Psoas muscle (tissue), 8 donors: Measurements from ENCODE around the gene PLCXD1. TPM values are rescaled to one million over a fixed set of nuclear protein-coding genes. Genes with fewer than 3 reads are reported as not detected.

Source experiments
- ATAC-seq, 4 donors: fragments of 200-7000 bp; cut with Tn5 transposase; one replicate each; pipeline ENCODE4 v1.9.1; 2020; ENCODE audit warnings: moderate library complexity in 3 of 4, mild to moderate bottlenecking in 2 of 4
- DNase-seq, 2 donors: peaks; one replicate each; pipeline ENCODE4 v3.0.0-alpha.2; 2020
- H3K27ac ChIP-seq: fragments of 200-600 bp; one replicate; pipeline ENCODE4 v1.8.0; 2022
- H3K27me3 ChIP-seq, 3 donors: fragments of 200-600 bp in 1 of 3; one replicate each; pipeline versions ENCODE4 v1.6.1 to v1.8.0; 2013 to 2022; ENCODE audit warnings: low read length in 2 of 3, mild to moderate bottlenecking in 2 of 3, moderate library complexity in 1 of 3; ENCODE audit not compliant: insufficient read depth in 3 of 3
- H3K36me3 ChIP-seq, 2 donors: fragments of 200-600 bp in 1 of 2; one replicate each; pipeline versions ENCODE4 v1.6.1 to v1.8.0; 2013 to 2022; ENCODE audit warnings: low read depth in 1 of 2, mild to moderate bottlenecking in 1 of 2, moderate library complexity in 1 of 2; ENCODE audit not compliant: insufficient read depth in 1 of 2
- H3K4me1 ChIP-seq: fragments of 200-600 bp; one replicate; pipeline ENCODE4 v1.8.0; 2022
- H3K4me3 ChIP-seq: fragments of 200-600 bp; one replicate; pipeline ENCODE4 v1.8.0; 2022; ENCODE audit warnings: mild to moderate bottlenecking
- H3K9me3 ChIP-seq: fragments of 200-600 bp; one replicate; pipeline ENCODE4 v1.8.0; 2022
- WGBS, 3 donors: extraction: QIAGEN DNeasy Blood & Tissue Kit; methylation state at CpG; one replicate each; pipeline versions ENCODE4 v1.1.6 to v1.1.7; 2013; 5-methylcytosine and 5-hydroxymethylcytosine counted together
- intact Hi-C, 2 donors: fragments of 100-400 bp; cut with DNase I; formaldehyde crosslinking; loops; one replicate each; pipeline versions ENCODE4 v1.11.0 to v1.14.2; 2022
- polyA plus RNA-seq, 3 donors: library from polyadenylated mRNA; stranded (reverse); fragments of 200-250 nt; gene quantifications; one replicate each; pipeline ENCODE4 v1.2.3, GENCODE V29; 2013
- total RNA-seq, 4 donors: library from RNA; stranded (reverse); fragmentation: NEBNext Ultra II Directional in 2 of 4; extraction: Animal tissue kit (Norgen Biotek cat#: 25700) in 2 of 4; gene quantifications; one replicate each; pipeline versions ENCODE4 v1.2.1 to v1.2.4, GENCODE V29; 2021 to 2023
- TF ChIP-seq, protein P1 (sequence below): fragments of 200-600 bp; IDR thresholded peaks from one replicate; pipeline ENCODE4 v1.8.0; 2022; ENCODE audit warnings: antibody characterized with exemption
- donor health status: healthy with polysubstance abuse.
- donor health status: DM: no; HTN: no; CAD: no; lungs with moderate emphysema.
- donor health status: Bipolar disorder and iron deficiency.
- donor health status: healthy.
- donor health status: DM: yes; HTN: yes; CAD: no.
- donor health status: DM: no; HTN: no; CAD: no.
- donor health status: DM: no; HTN: no; CAD: no.
- donor health status: DM: yes; HTN: yes; CAD: no.

Gene PLCXD1
- total and polyA plus RNA-seq, 7 donors, result 0.89 to 16.3 (median 2.3) TPM

DNA sequence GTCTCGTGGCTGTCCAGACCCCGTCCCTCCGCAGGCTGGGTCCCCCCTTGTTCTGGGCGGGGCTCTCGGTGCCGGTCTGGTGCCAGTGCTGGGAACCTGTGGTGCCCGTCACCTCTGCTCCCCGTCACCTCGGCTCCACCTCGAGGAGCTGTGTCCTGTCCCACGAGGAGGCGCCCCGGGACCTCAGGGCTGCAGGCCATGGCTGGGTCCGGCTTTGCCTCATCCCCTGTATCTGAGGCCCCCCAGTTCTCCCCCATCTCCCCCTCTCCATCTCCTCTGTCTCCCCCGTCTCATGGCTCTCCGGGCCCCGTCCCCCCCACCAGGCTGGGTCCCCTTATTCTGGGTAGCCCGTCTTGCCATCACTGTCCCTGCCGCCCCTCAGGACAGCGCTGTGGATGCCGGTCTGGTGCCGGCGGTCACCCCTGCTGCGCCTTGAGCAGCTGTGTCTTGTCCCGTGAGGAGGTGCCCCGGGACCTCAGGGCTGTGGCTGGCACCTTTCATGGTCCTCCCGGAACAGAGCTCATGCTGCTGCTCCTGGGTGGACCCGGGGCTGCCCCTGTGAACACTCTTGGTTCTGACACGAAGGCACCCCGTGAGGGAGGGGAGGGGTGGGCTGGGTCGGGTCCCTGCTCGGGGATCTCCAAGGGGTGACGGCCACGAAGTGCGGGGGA lies 50.8 kb downstream of the PLCXD1 start:
- H3K27ac ChIP-seq, result no peak overlapping the region
- intact Hi-C loops, result no loop called here
- DNase-seq (peak in 1 of 2 donors; percentile 54), ATAC-seq (peak in 3 of 4 donors; percentile 18 to 28 (median 26))
- H3K27me3 ChIP-seq, result no peaks in the 10 kb centered on the region
- no peaks in the 10 kb centered on the region for H3K4me1 ChIP-seq
- H3K4me3 ChIP-seq, result no peak overlapping the region
- TF ChIP-seq, protein P1, sequence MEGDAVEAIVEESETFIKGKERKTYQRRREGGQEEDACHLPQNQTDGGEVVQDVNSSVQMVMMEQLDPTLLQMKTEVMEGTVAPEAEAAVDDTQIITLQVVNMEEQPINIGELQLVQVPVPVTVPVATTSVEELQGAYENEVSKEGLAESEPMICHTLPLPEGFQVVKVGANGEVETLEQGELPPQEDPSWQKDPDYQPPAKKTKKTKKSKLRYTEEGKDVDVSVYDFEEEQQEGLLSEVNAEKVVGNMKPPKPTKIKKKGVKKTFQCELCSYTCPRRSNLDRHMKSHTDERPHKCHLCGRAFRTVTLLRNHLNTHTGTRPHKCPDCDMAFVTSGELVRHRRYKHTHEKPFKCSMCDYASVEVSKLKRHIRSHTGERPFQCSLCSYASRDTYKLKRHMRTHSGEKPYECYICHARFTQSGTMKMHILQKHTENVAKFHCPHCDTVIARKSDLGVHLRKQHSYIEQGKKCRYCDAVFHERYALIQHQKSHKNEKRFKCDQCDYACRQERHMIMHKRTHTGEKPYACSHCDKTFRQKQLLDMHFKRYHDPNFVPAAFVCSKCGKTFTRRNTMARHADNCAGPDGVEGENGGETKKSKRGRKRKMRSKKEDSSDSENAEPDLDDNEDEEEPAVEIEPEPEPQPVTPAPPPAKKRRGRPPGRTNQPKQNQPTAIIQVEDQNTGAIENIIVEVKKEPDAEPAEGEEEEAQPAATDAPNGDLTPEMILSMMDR, result no peak
- no peaks in the 10 kb centered on the region for H3K9me3 ChIP-seq
- 56 to 63% (median 62%) methylated on average over 33 to 35 of the region's 35 CpGs for WGBS, 3 donors
- peaks cover 0 to 45% of the 10 kb centered on the region in 2 donors for H3K36me3 ChIP-seq

DNA sequence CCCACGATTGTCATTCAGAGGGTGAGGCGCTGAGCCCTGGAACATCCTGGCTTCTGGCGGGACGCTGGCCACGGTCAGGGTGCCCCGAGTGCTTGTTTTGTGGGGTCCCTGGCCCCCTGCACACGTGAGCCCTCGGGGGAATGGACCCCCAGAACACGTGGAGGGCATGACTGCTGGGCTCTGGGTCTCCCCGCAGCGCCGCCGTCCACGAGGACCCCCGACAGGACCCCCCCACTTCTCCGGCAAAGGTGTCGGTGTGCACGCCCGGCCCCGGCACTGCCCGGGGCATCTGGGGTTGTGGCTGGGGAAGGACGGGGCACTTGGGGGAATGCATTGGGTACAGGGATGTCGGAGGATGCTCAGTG lies 51.3 kb downstream of the PLCXD1 start:
- intact Hi-C loops, result no loop called here
- WGBS, 3 donors, result 90 to 92% (median 91%) methylated on average over 23 of the region's 23 CpGs
- H3K4me1 ChIP-seq, result no peaks in the 10 kb centered on the region
- H3K27me3 ChIP-seq, result no peaks in the 10 kb centered on the region
- ATAC-seq, result no peak
- H3K27ac ChIP-seq, result no peak overlapping the region
- H3K36me3 ChIP-seq, result peaks cover 0 to 49% of the 10 kb centered on the region in 2 donors
- DNase-seq, result peak in 1 of 2 donors; percentile 39
- H3K4me3 ChIP-seq, result no peak overlapping the region
- TF ChIP-seq, protein P1, result no peak
- H3K9me3 ChIP-seq, result no peaks in the 10 kb centered on the region

DNA sequence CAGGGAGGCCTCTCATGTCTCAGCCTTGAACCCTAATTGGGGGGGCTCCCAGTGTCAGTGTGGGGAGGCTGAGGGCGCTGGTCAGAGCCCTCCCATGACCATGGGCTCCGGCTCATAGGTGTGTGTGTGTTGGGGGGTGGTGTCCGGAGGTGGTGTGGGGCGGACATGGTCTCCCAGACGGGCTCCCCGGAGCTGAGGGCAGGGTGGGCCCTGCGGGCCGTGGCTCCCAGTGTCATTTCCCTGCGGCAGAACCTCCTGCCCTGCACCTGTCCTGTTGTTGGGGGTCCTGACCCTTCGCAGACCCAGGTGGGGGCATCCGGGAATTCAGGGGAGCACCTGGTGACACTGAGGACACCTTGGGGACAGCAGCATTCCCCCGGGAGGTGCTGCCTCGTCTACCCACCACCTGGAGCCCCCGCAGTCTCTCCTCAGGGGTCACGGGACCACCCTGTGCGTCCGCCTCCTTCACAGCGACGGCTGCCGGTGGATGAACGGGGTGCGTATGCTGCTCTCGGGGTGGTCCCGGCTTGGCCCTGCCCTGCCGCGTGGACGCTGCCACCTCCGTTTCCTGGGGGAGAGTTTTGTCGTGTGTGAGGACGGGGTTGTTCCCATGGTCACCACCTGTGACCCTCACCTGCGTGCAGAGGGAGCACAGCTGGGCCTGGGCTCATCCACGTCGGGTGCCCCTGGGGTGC lies 51.9 kb downstream of the PLCXD1 start:
- TF ChIP-seq, protein P1, result no peak
- ATAC-seq (no peak), DNase-seq (peak in 1 of 2 donors; percentile 48)
- WGBS, 3 donors, result 92 to 94% (median 93%) methylated on average over 30 to 33 of the region's 33 CpGs
- H3K27me3 ChIP-seq, result no peaks in the 10 kb centered on the region
- H3K4me3 ChIP-seq, result no peak overlapping the region
- H3K36me3 ChIP-seq, result peaks cover 0 to 54% of the 10 kb centered on the region in 2 donors
- intact Hi-C loops, result no loop called here
- no peaks in the 10 kb centered on the region for H3K9me3 ChIP-seq
- no peak overlapping the region for H3K27ac ChIP-seq
- H3K4me1 ChIP-seq, result no peaks in the 10 kb centered on the region

DNA sequence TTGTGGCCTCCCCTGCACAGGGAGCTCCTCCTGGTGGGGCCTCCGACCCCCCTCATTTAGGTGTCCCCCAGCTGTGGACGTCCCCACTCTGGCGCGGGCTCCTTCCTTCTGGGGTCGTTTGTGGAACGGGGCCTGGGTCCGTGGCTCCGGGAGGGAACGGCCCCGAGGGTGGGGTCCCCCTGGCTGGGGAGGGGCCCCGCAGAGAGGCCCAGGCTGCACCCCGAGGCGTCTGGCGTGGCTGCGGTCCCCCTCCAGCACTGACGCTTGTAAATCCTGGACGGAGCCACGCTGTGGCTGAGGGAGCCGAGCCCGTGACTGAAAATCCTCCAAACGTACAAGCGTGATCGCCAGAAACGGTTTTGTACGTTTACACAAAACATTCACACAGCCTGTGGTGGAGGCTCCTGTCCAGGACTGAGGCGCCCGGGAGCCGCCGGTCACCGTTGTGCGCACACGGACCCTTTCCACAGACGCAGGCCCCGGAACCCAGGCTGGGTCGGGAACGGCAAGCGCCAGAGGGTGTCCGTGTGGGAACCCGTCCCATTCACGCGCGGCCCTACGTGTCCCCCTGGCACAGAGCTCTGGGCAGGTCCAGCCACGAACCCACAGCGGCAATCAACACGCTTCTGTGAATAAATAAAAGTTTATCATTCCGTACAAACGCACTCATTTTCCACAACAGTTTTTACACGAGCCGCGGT lies 52.6 kb downstream of the PLCXD1 start:
- H3K4me3 ChIP-seq, result no peak overlapping the region
- H3K36me3 ChIP-seq, result peaks cover 1 to 59% of the 10 kb centered on the region in 2 donors
- 92 to 93% (median 93%) methylated on average over 48 to 51 of the region's 51 CpGs for WGBS, 3 donors

More for the DNA sequence above, 52.6 kb downstream of the PLCXD1 start:
- Histone ChIP-seq H3K9me3 (no peaks in the 10 kb centered on the region), H3K27me3 (no peaks in the 10 kb centered on the region), H3K27ac (no peak overlapping the region), H3K4me1 (no peaks in the 10 kb centered on the region)
- ATAC-seq (no peak), DNase-seq (peak in 1 of 2 donors; percentile 43)
- TF ChIP-seq, protein P1, result no peak
- intact Hi-C loops, result no loop called here
